ENCODE results near the gene MBD4. TPM values are rescaled to one million over a fixed set of nuclear protein-coding genes. Genes with fewer than 3 reads are reported as not detected.

The MBD4 gene
- total and polyA plus RNA-seq, 2 of the 4 experiments (the other 2 are of a cell fraction), result 13.8 to 15.0 TPM

DNA sequence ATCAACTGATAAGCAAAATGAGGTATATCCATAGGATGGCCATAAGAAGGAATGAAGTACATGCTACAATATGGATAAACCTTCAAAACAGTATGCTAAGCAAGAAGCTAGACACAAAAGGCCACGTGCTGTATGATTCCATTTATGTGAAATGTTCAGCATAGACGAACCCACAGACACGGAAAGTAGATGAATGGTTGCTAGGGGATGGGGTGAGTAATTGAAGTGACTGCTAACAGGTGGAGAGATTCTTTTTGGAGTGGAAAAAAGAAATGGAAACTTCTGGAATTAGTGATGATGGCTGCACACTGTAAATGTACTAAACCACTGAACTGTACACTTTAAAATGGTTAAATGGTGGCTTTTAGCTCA, 10.7 kb downstream of the MBD4 start:
- Histone ChIP-seq H3K4ac (ENCODE audit: low read depth, low read length) (peak overlapping the region; percentile 47; the same call in 1 of the 2 replicates), H3K18ac (ENCODE audit: low read depth, low read length) (no peak overlapping the region)
- WGBS, 2 experiments (ENCODE audit: extremely low coverage in 2 of 2, insufficient read length in 1 of 2), result no CpG with 5 or more reads among the region's 3 CpGs

More for the DNA sequence above, 10.7 kb downstream of the MBD4 start:
- H2BK20ac ChIP-seq (ENCODE audit: low read depth, low read length), result no peak overlapping the region; the same call in 1 of the 2 replicates
- H3K27me3 ChIP-seq (ENCODE audit: control insufficient read depth, insufficient read depth, low read length), result no peaks in the 10 kb centered on the region
- no peak overlapping the region for H2BK5ac ChIP-seq (ENCODE audit: low read depth, low read length, poor library complexity, severe bottlenecking)
- peak overlapping the region; percentile 79; the same call in 1 of the 2 replicates for H3K14ac ChIP-seq (replicated peaks; ENCODE audit: low read depth, low read length)
- no peak overlapping the region for H3K4me3 ChIP-seq (ENCODE audit: insufficient read depth, low read depth, low read length)
- intact Hi-C loops (cut with micrococcal nuclease) (no loop called here), dilution Hi-C loops (cut with HindIII; ENCODE audit: low sequenced_read_pairs, unreplicated experiment) (no loop called here), in situ Hi-C loops (cut with MboI; ENCODE audit: low sequenced_read_pairs) (no loop called here)
- peak overlapping the region; percentile 76; the same call in 1 of the 2 replicates for H2AK5ac ChIP-seq (ENCODE audit: low read depth, low read length)
- H3K56ac ChIP-seq (ENCODE audit: extremely low read depth, insufficient read depth, low read length), result no peak overlapping the region
- no peak overlapping the region for H3K4me2 ChIP-seq (ENCODE audit: low read depth, low read length)
- 0 out of 3 replicates have a peak overlapping the region, but pooled peaks have one; percentile 18 for H2BK15ac ChIP-seq (ENCODE audit: low read depth, low read length)
- no peak overlapping the region for H3K23ac ChIP-seq (ENCODE audit: low read depth, low read length)
- DNase-seq (no peak), ATAC-seq (ENCODE audit: low read depth) (no peak)
- no peaks in the 10 kb centered on the region for H4K20me1 ChIP-seq (ENCODE audit: insufficient read depth, low read length)
- H3K9ac ChIP-seq (ENCODE audit: low read depth, low read length), result no peak overlapping the region
- H3K79me1 ChIP-seq (ENCODE audit: low read depth in 1 of 2, low read length in 2 of 2), result peaks cover 5 to 7% of the 10 kb centered on the region in 2 experiments; a peak in 2 of 4 replicates
- H3K4me1 ChIP-seq (ENCODE audit: control insufficient read depth, insufficient read depth, low read length), result no peaks in the 10 kb centered on the region; the same call in none of the 2 replicates
- ChIA-PET CTCF (interaction anchor here (1.5 kb wide), 1 partner anchor 46 kb away, joined by 3 read pairs; no protein-coding TSS in a partner anchor), POLR2A (ENCODE audit: unreplicated experiment) (interaction anchor here (1.3 kb wide), 1 partner anchor 11 kb away, joined by 4 read pairs; the partner anchor contains the start of genes IFT122 and MBD4)
- TF ChIP-seq CHD1 (IDR thresholded peaks at IDR 0.05; ENCODE audit: low read depth, low read length), result no peak
- H2AK9ac ChIP-seq (replicated peaks; ENCODE audit: low read depth, low read length, poor library complexity), result peak overlapping the region; percentile 76
- peaks cover 20% of the 10 kb centered on the region for H3K36me3 ChIP-seq (ENCODE audit: control insufficient read depth, insufficient read depth, low read length)
- BruUV-seq (replicated peaks), result no TSS peak
- peak overlapping the region; percentile 10 for H2BK120ac ChIP-seq (ENCODE audit: low read depth, low read length)
- peak overlapping the region; percentile 51 for H4K5ac ChIP-seq (ENCODE audit: low read depth, low read length)
- no peak overlapping the region for H3K27ac ChIP-seq (ENCODE audit: insufficient read depth, low read length)
- peaks cover 13% of the 10 kb centered on the region; the same call in 1 of the 2 replicates for H3K9me1 ChIP-seq (ENCODE audit: insufficient read depth, low read length)
- no peaks in the 10 kb centered on the region for H3K9me3 ChIP-seq (ENCODE audit: control insufficient read depth, insufficient read depth, low read length)
- no peak overlapping the region for H4K91ac ChIP-seq (ENCODE audit: insufficient read depth, low read depth, low read length)
- H2AFZ ChIP-seq (replicated peaks; ENCODE audit: low read length, poor library complexity), result peak overlapping the region; percentile 93
- H4K8ac ChIP-seq (ENCODE audit: low read depth in 2 of 2, low read length in 2 of 2), result peak overlapping the region; percentile 76 to 93

All from IMR-90 (cell line).